ENCODE results near the gene BTN1A1.
"Not testable (repeated sequence)": the region's sequence is repeated elsewhere in the genome, so short reads cannot be mapped to it uniquely, and the experiment has no call there.

Gene BTN1A1, protein sequence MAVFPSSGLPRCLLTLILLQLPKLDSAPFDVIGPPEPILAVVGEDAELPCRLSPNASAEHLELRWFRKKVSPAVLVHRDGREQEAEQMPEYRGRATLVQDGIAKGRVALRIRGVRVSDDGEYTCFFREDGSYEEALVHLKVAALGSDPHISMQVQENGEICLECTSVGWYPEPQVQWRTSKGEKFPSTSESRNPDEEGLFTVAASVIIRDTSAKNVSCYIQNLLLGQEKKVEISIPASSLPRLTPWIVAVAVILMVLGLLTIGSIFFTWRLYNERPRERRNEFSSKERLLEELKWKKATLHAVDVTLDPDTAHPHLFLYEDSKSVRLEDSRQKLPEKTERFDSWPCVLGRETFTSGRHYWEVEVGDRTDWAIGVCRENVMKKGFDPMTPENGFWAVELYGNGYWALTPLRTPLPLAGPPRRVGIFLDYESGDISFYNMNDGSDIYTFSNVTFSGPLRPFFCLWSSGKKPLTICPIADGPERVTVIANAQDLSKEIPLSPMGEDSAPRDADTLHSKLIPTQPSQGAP

DNA sequence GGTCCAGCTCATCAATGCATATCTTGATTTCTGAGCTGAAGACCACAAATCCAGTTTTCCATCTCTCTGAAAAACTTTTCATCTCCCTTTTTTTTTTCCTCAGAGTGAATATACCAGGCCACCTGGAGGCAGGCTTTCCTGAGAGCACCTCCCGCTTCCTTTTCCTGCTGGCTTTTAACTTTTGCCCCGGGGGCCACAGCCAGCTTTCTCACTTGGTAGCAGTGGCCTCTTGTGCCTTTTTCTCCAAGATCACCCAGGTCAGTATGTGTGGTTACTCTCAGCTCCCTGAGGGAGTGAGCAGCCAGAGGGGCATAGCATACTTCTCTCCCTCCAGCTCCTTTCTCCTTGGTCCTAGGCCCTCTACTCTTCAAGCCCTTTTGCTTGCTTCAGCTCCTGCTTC is at the start of gene BTN1A1:
Gene BTN1A1, plus strand, starts transcription at position 202 of the 400 bp plus-strand sequence. CDS start 984 bp downstream, outside the sequence.
- H3K4me3 ChIP-seq (ENCODE audit: low read depth, low read length) = no peak within 1 kb of the TSS

DNA sequence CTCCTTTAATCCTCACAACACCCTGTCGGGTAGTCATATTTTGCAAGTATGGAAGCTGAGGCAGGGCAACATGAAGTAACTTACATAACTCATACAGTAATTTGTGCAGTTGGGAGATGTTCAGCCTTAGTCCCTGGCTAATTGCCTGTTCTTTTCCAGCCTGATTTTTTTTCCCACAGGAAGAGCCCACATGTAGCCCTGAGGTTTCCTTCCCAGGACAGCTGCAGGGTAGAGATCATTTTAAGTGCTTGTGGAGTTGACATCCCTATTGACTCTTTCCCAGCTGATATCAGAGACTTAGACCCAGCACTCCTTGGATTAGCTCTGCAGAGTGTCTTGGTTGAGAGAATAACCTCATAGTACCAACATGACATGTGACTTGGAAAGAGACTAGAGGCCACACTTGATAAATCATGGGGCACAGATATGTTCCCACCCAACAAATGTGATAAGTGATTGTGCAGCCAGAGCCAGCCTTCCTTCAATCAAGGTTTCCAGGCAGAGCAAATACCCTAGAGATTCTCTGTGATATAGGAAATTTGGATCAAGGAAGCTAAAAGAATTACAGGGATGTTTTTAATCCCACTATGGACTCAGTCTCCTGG is 47.4 kb upstream of the BTN1A1 start:
- H3K4me3 ChIP-seq (ENCODE audit: low read depth, low read length) = no peak overlapping the region

DNA sequence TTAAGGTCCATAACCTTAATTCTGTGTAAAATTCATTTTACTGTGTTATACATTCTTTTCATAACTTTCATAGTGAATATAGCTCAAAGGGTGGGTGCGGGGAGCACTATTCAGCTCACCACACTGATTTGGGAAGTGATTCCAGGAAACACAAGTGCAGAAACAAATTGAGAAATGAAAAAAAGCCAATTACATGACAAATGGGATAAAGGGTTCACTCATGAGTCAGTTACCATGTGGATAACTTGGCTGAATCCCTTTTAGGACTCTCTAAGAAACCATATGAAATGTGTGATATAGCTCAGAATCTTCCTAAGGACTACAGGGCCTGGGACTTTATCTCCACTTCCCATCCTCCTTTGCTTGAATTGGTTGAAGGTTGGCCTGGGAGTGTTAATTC is 45.5 kb upstream of the BTN1A1 start:
- no peak overlapping the region for H3K4me3 ChIP-seq (ENCODE audit: low read depth, low read length)

DNA sequence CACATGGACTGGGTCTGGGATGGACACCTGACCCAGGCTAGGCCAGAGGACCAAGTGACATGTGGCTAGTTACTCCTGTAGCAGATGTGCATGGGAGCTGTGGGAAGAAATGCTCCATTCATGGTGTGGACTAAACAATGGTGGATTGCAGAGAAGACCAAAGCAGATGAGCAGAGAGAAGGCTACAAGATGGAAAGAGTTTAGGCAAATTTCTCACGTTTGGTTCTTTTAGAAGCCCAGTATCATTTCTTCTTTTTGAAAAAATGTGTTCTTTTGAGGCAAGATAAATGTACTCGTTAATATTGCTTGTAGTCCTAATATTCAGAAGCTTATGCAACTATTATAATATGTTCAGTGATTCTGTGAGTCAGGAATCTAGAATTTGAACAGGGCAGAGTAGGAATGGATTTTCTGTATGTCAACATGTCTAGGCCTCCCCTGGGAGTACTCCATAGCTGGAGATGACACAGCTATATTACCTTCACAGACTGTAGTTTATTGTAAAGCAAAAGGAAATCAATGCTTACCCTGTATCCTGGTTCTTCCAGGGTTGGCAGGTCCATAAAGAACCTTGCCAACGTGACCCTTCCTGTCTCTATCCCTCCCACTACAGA is 44.6 kb upstream of the BTN1A1 start:
- H3K4me3 ChIP-seq (ENCODE audit: low read depth, low read length) = no peak overlapping the region

DNA sequence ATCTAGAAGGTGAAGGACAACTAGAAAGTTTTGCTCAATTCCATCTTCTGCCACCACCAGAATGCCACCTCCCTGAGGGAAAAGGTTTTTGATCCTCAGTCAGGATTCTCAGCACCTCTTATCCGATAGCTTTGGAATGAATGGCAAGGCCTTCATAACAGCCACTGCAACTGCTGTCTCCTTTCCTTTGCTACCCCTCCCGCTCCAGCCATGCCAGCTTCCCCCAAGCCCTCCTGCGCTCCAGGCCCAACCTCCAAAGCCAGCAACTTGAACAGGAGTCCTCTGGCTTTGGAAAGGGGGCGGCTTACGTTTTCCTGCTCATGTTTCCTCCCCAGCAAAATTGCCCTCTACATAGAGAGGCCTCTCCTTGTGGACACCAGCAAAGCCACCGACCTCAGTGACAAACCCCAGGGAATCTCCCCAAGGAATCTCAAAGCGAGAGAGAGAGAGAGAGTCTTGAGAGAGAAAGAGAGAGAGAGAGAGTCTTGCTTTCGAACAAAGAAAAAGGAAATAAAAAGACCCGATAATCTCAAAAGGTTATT is 42.8 kb upstream of the BTN1A1 start:
- H3K4me3 ChIP-seq (ENCODE audit: low read depth, low read length) = no peak overlapping the region

DNA sequence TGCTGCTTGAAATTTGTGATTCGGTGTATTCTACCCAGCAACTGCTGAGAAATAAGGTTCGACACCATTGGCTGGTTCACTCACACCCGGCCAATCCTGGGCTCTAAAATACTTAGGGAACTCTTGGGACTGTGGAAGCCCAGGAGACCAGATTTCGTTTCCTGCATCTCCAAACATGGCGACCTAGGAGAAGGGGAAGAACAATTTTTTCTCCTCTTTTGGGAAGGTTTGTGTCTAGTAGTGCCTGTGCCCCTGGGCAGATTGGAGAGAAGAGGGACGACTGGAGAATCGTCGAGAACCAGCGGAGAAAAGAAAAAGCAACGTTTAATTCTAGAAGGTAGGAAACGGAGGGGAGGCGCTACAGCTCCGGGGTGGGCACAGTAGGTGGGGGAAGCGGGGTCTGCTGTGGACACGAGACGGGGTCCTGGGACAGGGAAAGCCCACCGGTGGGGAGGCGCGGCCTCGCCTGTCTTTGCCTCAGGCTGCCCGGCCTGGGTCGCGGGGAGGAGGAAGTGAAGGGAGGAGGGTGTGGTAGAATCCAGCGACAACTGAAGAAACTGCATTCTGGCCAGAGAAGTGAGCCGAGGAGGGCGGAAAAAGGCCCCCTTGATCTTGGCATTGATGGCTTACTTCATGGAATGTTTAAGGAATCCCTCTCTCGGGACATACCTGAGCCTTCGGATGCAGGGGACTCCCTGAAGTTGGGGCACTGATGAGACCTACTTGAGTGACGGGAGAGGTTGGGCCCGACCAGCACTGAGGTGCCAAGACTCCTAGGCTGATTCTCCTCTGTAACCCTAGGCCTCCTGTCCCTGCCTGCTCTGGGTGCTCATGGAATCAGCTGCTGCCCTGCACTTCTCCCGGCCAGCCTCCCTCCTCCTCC is 42.1 kb upstream of the BTN1A1 start, which contains the start of gene BTN2A1:
Gene BTN2A1, plus strand, starts transcription at position 150 of the 883 bp plus-strand sequence. Its CDS starts 682 bp downstream, at position 832.
- H3K4me3 ChIP-seq (ENCODE audit: low read depth, low read length) = peak within 1 kb of the TSS; percentile 86

DNA sequence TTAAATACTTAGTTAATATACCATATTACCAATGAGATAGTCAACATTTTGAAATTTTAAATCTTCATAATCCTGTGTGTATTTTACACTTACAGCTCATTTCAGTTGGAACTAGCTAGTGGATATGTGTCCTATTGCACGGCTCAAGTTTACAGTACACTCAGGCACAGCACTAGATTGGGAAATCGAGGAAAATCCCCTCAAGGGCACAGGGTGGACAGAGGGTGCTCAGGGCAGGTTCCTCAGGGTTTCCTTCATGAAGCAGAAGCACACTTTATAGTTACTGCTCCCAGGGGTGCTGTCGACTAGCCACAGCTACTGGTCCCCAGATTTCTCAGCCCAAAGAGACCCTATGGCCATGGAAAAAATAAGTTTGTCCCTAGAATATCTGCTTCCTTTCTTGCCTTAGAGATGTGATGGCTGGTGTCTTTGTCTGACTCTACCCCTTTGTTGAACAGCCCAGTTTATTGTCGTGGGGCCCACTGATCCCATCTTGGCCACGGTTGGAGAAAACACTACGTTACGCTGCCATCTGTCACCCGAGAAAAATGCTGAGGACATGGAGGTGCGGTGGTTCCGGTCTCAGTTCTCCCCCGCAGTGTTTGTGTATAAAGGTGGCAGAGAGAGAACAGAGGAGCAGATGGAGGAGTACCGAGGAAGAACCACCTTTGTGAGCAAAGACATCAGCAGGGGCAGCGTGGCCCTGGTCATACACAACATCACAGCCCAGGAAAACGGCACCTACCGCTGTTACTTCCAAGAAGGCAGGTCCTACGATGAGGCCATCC is 40.9 kb upstream of the BTN1A1 start:
- H3K4me3 ChIP-seq (ENCODE audit: low read depth, low read length) = no peak overlapping the region

DNA sequence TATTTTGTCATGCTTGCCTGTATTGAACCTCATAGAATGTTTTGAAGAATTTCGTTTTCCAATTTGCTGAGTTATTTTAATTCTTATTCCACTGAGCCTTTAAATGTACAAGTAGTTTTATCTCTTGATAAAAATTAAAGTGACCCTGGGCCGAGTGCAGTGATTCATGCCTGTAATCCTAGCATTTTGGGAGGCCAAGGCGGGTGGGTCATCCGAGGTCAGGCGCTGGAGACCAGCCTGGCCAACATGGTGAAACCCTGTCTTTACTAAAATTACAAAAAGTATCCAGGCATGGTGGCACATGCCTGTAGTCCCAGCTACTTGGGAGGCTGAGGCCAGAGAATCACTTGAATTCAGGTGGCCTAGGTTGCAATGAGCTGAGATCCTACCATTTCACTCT is 38.8 kb upstream of the BTN1A1 start:
- H3K4me3 ChIP-seq (ENCODE audit: low read depth, low read length) = not testable (repeated sequence)

DNA sequence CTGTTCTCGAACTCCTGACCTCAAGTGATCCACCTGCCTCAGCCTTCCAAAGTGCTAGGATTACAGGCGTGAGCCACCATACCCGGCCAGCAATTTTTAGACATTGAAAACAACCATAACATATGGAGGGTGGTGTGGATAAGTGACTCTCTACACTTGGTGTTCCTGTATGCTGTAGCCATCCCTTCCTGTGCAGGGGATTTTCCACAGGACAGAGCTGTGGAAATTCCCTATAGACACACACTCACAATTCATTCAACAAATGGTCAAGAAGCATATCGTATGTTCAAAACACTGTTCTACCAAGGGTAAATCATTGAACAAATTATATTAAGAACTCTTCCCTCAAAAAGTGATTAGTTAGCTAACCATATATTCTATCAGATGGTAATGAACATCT is 36.1 kb upstream of the BTN1A1 start:
- H3K4me3 ChIP-seq (ENCODE audit: low read depth, low read length) = no peak overlapping the region

DNA sequence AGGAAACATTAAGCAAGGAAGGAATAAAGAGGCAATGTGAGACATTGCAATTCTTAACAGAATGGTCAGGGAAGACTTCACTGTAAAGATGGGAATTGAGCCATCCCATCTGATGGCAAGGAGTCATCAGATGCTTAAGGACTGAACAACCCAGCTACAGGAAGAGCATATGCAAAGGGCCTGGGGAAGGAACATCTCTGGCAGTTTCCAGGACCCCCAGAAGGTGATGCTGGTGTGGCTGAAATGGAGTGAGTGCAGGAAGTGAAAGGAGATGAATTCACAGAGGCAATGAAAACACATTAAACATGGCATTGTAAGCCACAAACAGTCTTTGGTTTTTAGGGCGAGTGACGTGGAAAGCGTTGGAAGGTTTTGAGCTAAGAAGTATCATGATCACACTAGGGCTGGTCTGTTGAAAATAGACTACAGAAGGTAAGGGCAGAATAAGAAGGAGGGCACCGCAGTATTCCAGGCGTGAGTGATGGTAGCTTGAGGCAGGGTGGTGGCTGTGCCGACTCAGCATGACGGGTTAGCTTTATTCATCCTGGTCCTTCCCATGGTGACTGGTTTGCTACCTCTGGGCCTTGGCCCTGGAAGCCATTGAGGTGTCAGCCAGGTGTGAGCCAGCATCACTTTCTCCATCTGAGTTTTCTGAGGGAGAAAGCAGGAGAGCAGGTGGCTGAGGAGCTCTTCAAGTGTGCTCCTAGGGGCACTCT is 35.5 kb upstream of the BTN1A1 start:
- no peak overlapping the region for H3K4me3 ChIP-seq (ENCODE audit: low read depth, low read length)

DNA sequence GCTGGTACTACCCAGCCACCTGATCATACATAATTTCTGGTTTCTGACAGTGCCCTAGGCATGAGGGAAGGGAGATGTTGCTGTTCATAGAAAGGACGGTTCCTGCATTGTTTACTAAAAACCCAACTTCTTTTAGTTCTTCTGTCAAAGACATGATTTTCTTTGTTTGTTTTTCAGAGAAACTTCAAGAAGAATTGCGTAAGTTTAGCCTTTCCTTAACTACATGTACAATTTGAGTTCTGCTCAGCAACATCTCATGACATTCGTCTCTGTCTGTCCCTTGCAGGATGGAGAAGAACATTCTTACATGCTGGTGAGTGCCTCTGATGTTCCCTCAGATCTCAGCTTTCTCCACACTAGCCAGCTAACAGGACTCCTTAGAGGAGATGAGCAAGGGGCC is 34.3 kb upstream of the BTN1A1 start:
- no peak overlapping the region for H3K4me3 ChIP-seq (ENCODE audit: low read depth, low read length)

DNA sequence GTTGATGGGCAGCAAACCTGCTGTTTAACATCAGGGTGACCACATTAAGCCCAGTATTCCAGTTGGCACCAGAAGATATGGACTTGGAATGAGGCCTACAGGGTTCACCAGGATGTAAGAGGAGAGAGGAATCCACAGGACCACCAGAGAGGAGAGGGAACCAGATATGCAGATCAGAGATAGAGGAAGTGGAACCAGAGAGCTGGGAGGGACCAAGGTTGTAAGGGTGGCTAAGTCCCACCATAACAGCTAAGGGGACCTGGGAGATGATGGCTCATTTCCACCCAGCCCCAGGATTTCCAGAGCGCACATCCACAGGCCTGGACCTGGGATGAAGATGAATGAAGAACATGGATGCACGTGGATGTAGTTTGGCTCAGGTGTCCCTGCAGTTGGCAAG is 31.3 kb upstream of the BTN1A1 start:
- no peak overlapping the region for H3K4me3 ChIP-seq (ENCODE audit: low read depth, low read length)

DNA sequence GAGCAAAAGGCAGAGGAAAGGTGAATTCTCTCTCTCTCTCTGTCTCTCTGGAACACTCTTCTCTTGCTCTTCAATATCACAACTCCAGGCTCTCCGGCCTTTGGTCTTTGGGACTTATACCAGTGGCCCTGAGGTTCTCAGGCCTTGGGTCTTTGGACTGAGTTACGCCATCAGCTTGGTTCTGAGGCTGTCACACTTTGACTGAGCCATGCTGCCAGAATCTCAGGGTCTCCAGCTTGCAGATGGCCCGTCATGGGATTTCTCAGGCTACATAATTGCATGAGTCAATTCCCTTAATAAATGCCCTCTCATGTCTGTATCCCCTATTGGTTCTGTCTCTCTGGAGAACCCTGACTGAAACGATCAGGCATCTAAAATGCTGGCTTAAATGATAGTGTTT is 29.5 kb upstream of the BTN1A1 start:
- no peak overlapping the region for H3K4me3 ChIP-seq (ENCODE audit: low read depth, low read length)

DNA sequence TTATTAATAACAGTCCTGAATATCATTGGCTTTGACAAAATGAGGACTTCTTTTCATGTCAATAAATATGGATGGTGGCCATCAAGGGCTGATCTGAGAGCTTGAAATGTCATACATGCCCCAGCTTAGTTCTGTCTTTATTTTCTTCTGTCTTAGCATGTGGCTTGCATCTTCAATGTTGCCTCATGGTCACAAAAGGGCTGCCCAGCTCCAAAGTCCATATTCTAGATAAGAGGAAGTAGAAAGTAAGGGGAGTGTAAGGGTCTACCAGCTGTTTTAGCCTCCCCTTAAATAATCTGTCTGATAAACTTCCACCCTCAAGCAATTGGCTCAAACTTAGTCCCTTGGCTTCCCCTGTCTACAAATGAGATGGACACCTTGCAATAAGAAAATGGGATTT is 28.1 kb upstream of the BTN1A1 start:
- H3K4me3 ChIP-seq (ENCODE audit: low read depth, low read length) = no peak overlapping the region

DNA sequence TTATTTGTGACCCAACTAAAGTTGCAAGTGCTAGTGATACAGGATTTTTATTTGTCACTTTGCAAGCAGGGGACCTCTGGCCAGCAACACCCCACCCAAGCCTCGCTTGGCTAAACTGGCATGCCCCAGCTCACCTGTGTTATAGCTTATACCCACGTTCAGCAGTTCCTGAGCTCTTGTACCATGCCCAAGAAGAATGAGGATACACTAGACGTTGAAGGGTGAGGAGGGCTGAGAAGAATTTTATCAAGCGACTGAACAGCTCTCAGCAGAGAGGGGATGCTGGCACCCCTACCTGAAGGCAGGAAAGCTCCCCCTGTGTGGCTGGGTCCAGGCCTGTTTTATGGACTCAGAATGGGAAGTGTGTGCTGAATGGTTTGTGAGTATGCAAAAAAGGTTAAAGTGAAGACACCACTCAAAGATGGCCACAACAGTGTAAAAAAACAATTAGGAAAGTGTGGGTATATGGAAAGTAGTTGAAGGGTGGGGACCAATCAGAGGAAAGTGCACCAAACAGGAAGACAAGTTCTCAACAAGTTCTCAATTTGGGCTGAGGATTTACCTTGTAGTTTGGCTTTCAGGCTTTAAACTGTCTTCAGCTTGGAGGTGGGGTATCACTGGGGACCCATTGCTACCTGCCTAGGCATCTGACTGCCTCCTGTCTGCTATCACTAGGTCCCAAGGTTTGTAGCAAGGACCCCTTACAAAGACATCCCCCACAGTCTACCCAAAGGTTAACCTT is 27.4 kb upstream of the BTN1A1 start:
- no peak overlapping the region for H3K4me3 ChIP-seq (ENCODE audit: low read depth, low read length)

DNA sequence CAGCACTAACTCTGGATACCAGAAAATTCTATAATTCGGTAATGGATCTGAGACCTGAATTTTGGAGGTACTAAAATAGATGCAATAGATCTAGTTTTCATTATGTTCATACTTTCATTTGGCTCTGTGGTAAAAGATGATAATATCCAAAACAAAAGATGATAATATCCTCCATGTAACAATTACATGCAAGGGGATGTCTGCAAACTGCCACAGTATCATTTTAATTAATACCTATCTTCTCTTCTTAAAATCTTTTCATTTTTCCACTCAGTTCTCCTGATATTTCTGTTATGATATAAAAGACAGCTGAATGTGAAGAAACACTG is 26.7 kb upstream of the BTN1A1 start:
- H3K4me3 ChIP-seq (ENCODE audit: low read depth, low read length) = peak overlapping the region; percentile 48

DNA sequence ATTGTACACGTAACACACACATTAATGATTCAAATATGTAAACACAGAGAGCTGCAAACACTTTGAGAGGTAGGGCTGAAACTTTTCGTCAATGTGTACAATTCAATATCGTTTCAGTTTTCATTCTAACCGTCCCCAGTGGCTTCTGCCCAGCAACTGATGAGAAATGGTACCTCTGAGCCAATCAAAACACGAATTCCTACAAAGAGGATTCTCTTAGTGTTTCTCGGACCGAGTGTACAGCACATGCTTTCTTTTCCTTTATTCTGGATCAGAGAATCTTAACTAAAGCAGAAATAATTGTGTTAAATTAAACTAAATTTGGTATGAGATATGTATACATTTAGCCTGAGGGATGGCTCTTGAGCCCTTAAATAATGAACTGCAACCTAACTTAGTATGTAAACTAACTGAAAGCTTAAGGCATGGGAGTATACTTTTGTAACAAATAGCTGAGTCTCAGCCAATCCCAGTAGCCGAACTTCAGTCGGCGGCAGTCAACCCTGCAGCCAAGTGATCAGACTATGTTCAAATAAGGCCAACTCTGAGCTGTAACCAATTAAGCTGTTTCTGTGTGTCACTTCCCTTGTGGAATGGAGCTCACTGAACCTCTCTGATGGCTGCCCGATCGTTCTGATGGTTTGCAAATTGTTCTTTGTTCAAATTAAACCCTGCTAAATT is 26.2 kb upstream of the BTN1A1 start:
- peak overlapping the region; percentile 48 for H3K4me3 ChIP-seq (ENCODE audit: low read depth, low read length)

DNA sequence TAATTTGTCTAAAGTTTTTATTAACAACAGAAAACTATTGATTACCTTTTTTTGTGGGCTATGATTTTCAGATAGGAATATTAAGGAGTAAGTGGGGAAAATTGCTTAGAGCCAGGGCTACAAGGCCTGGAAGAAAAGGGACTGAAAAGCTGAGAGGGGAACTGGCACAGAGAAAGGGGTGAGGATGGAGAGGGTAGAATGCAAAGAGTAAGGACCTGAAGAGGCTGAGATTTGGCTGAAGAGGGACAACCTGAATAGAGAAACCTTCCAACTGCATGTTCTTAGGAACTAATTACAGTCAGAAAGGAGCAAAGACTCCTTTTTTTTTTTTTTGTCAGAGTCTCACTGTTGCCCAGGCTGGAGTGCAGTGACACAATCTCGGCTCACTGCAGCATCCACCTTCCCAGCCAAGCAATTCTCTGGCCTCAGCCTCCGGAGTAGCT is 25.6 kb upstream of the BTN1A1 start:
- no peak overlapping the region for H3K4me3 ChIP-seq (ENCODE audit: low read depth, low read length)
